Measurements from ENCODE around the gene PPP2R2C. TPM values are rescaled to one million over a fixed set of nuclear protein-coding genes. Genes with fewer than 3 reads are reported as not detected.

Gene PPP2R2C
- total RNA-seq, 1 experiment from 2014 or later, result 8.1 TPM

GRCh38 chr4:6294705-6295421 is 177.6 kb downstream of the PPP2R2C start:
- H4K91ac ChIP-seq (ENCODE audit: insufficient read length, low read depth, low read length), result no peak overlapping the region
- H2BK15ac ChIP-seq (ENCODE audit: low read depth, low read length), result no peak overlapping the region
- H3K4ac ChIP-seq (ENCODE audit: low read depth, low read length), result no peak overlapping the region
- no peaks in the 10 kb centered on the region for H3K27me3 ChIP-seq (ENCODE audit: insufficient read depth, low read length)
- H3K9me3 Mint-ChIP-seq, result no peaks in the 10 kb centered on the region; a peak in 1 of 5 replicates
- no peak overlapping the region for H3K27ac ChIP-seq (ENCODE audit: insufficient read length, low read depth, low read length)
- no peak for DNase-seq
- no peaks in the 10 kb centered on the region for H3K23me2 ChIP-seq (ENCODE audit: insufficient read length, low read depth, low read length, poor library complexity, severe bottlenecking)
- H2BK120ac ChIP-seq (ENCODE audit: low read depth, low read length, poor library complexity, severe bottlenecking), result no peak overlapping the region
- H4K20me1 ChIP-seq (ENCODE audit: control insufficient read depth, insufficient read depth, insufficient read length), result no peaks in the 10 kb centered on the region
- no peak overlapping the region for H2AFZ ChIP-seq (ENCODE audit: low read length)
- no peak overlapping the region for H4K5ac ChIP-seq (ENCODE audit: insufficient read length, low read depth, low read length)
- no peak overlapping the region for H2BK20ac ChIP-seq (ENCODE audit: low read depth, low read length, poor library complexity, severe bottlenecking)
- H3K56ac ChIP-seq (ENCODE audit: insufficient read length, low read depth, low read length), result no peak overlapping the region
- H3K9me3 ChIP-seq (ENCODE audit: control insufficient read depth, low read depth, low read length), result no peaks in the 10 kb centered on the region
- no peak overlapping the region for H3T11ph ChIP-seq (ENCODE audit: low read length)
- no peak overlapping the region for H3K23ac ChIP-seq (ENCODE audit: insufficient read length, low read depth, low read length)
- H3K4me3 Mint-ChIP-seq, result no peak overlapping the region
- no peak overlapping the region for H4K8ac ChIP-seq (replicated peaks; ENCODE audit: insufficient read length, low read depth, low read length)
- H3K4me1 Mint-ChIP-seq, result no peaks in the 10 kb centered on the region
- no peaks in the 10 kb centered on the region for H3K79me1 ChIP-seq (ENCODE audit: insufficient read depth, low read depth, low read length, poor library complexity, severe bottlenecking)
- no peak overlapping the region for H3K18ac ChIP-seq (ENCODE audit: insufficient read length, low read depth, low read length)
- no peak for TF ChIP-seq CTCF (conservative IDR thresholded peaks at IDR 0.05)
- no peak overlapping the region for H2BK12ac ChIP-seq (ENCODE audit: insufficient read length, low read depth, low read length)
- no peak overlapping the region for H2AK5ac ChIP-seq (ENCODE audit: insufficient read length, low read length)
- peaks cover 14 to 28% (median 27%) of the 10 kb centered on the region in 3 experiments; a peak in 6 of 7 replicates for H3K36me3 Mint-ChIP-seq (ENCODE audit: insufficient read depth in 1 of 3, low read depth in 3 of 3)
- WGBS (ENCODE audit: extremely low coverage, insufficient read length, low lambda C conversion rate), result no CpG with 5 or more reads among the region's 27 CpGs
- no peak overlapping the region for H3K14ac ChIP-seq (ENCODE audit: insufficient read depth, low read length)
- no peak overlapping the region for H3K4me2 ChIP-seq (ENCODE audit: insufficient read depth, insufficient read length, low read length)
- H3K4me1 ChIP-seq (ENCODE audit: insufficient read depth, low read length), result no peaks in the 10 kb centered on the region
- H3K27me3 Mint-ChIP-seq (ENCODE audit: low read depth), result no peaks in the 10 kb centered on the region
- H2BK5ac ChIP-seq (ENCODE audit: insufficient read length, low read length), result no peak overlapping the region
- no peaks in the 10 kb centered on the region for H3K79me2 ChIP-seq (ENCODE audit: insufficient read depth, low read length)
- H3K27ac Mint-ChIP-seq, result peak overlapping the region in 1 of 3 experiments; percentile 61; a peak in 1 of 7 replicates
- no peak overlapping the region for H3K9ac ChIP-seq (ENCODE audit: extremely low read depth, insufficient read length, low read length)

All from H9 (cell line).